ENCODE results near the gene PPP6R2. TPM values are rescaled to one million over a fixed set of nuclear protein-coding genes. Genes with fewer than 3 reads are reported as not detected.
A peak's percentile ranks its signal among the peaks of the same experiment; 100 is the strongest.

PPP6R2 gene
- total and polyA plus RNA-seq, 2 donors (not counting 1 experiment from before 2014, with no cell fraction given): 19.7 to 44.4 TPM

- H3K27ac ChIP-seq (ENCODE audit: insufficient read depth, low read length): peak within 1 kb of the TSS; percentile 71
- H3K4me3 ChIP-seq (replicated peaks in 1 of 4; ENCODE audit: control extremely low read depth in 1 of 4, insufficient read depth in 1 of 4, low read depth in 3 of 4, low read length in 4 of 4): peak within 1 kb of the TSS; percentile 63 to 73 (median 72)
- no peaks in the 10 kb centered on the region for H3K9me3 ChIP-seq (ENCODE audit: control insufficient read depth, insufficient read depth, low read depth, low read length)
- H3K4me2 ChIP-seq (ENCODE audit: extremely low read depth, insufficient read depth, low read length): peak within 1 kb of the TSS; percentile 96
- H3K4me1 ChIP-seq (ENCODE audit: control insufficient read depth, extremely low read depth, insufficient read depth, low read length): peaks cover 13% of the 10 kb centered on the region
- TF ChIP-seq EZH2 (IDR thresholded peaks at IDR 0.05; ENCODE audit: low read length, missing control alignments): no peak
- no peak for TF ChIP-seq CTCF (conservative IDR thresholded peaks at IDR 0.05 in 1 of 2, IDR thresholded peaks at IDR 0.05 in 1 of 2; ENCODE audit: low read depth in 1 of 2, low read length in 2 of 2)
- peaks cover 2% of the 10 kb centered on the region for H3K36me3 ChIP-seq (ENCODE audit: control insufficient read depth, insufficient read depth, low read length)
- peak; percentile 80 to 86 for DNase-seq (ENCODE audit: low read depth in 2 of 2)
- peak within 1 kb of the TSS; percentile 71 for H3K9ac ChIP-seq (ENCODE audit: insufficient read depth, low read length)
- H3K27me3 ChIP-seq (ENCODE audit: control insufficient read depth, insufficient read depth, low read length): peaks cover 3% of the 10 kb centered on the region
- peak within 1 kb of the TSS; percentile 67 for H2AFZ ChIP-seq (ENCODE audit: low read length)
- peaks cover 42% of the 10 kb centered on the region for H3K79me2 ChIP-seq (ENCODE audit: control insufficient read depth, insufficient read depth, low read length)
- H4K20me1 ChIP-seq (ENCODE audit: control insufficient read depth, extremely low read depth, insufficient read depth, low read length): peaks cover 3% of the 10 kb centered on the region
Observed at GRCh38 chr22:50474710-50475651, 131.9 kb downstream of the PPP6R2 start, which contains the start of gene SBF1. Gene SBF1 (minus strand): TSS chr22:50475035. CDS start chr22:50474840, 195 bp downstream.

- H3K9ac ChIP-seq (ENCODE audit: insufficient read depth, low read length): no peak overlapping the region
- H4K20me1 ChIP-seq (ENCODE audit: control insufficient read depth, extremely low read depth, insufficient read depth, low read length): peaks cover 3% of the 10 kb centered on the region
- H3K36me3 ChIP-seq (ENCODE audit: control insufficient read depth, insufficient read depth, low read length): peaks cover 2% of the 10 kb centered on the region
- peaks cover 12% of the 10 kb centered on the region for H3K4me1 ChIP-seq (ENCODE audit: control insufficient read depth, extremely low read depth, insufficient read depth, low read length)
- peaks cover 8% of the 10 kb centered on the region for H3K27me3 ChIP-seq (ENCODE audit: control insufficient read depth, insufficient read depth, low read length)
- peak overlapping the region in 1 of 4 experiments; percentile 61 for H3K4me3 ChIP-seq (replicated peaks in 1 of 4; ENCODE audit: control extremely low read depth in 1 of 4, insufficient read depth in 1 of 4, low read depth in 3 of 4, low read length in 4 of 4)
- peak overlapping the region; percentile 23 for H3K27ac ChIP-seq (ENCODE audit: insufficient read depth, low read length)
- no peaks in the 10 kb centered on the region for H3K9me3 ChIP-seq (ENCODE audit: control insufficient read depth, insufficient read depth, low read depth, low read length)
- no peak for TF ChIP-seq CTCF (conservative IDR thresholded peaks at IDR 0.05 in 1 of 2, IDR thresholded peaks at IDR 0.05 in 1 of 2; ENCODE audit: low read depth in 1 of 2, low read length in 2 of 2)
- DNase-seq (ENCODE audit: low read depth in 2 of 2): no peak
- peak overlapping the region; percentile 92 for H3K4me2 ChIP-seq (ENCODE audit: extremely low read depth, insufficient read depth, low read length)
- peaks cover 36% of the 10 kb centered on the region for H3K79me2 ChIP-seq (ENCODE audit: control insufficient read depth, insufficient read depth, low read length)
- peak overlapping the region; percentile 67 for H2AFZ ChIP-seq (ENCODE audit: low read length)
Observed at GRCh38 chr22:50475652-50476002, 132.5 kb downstream of the PPP6R2 start.

GRCh38 chr22:50476868-50477267 lies 133.7 kb downstream of the PPP6R2 start:
- Histone ChIP-seq H2AFZ (ENCODE audit: low read length) (no peak overlapping the region), H3K9me3 (ENCODE audit: control insufficient read depth, insufficient read depth, low read depth, low read length) (no peaks in the 10 kb centered on the region)
- DNase-seq (ENCODE audit: low read depth in 2 of 2): no peak

More at GRCh38 chr22:50476868-50477267, 133.7 kb downstream of the PPP6R2 start:
- no peak overlapping the region for H3K9ac ChIP-seq (ENCODE audit: insufficient read depth, low read length)
- H3K4me1 ChIP-seq (ENCODE audit: control insufficient read depth, extremely low read depth, insufficient read depth, low read length): peaks cover 12% of the 10 kb centered on the region
- no peak overlapping the region for H3K27ac ChIP-seq (ENCODE audit: insufficient read depth, low read length)
- H3K4me2 ChIP-seq (ENCODE audit: extremely low read depth, insufficient read depth, low read length): no peak overlapping the region
- peaks cover 16% of the 10 kb centered on the region for H3K27me3 ChIP-seq (ENCODE audit: control insufficient read depth, insufficient read depth, low read length)
- TF ChIP-seq EZH2 (IDR thresholded peaks at IDR 0.05; ENCODE audit: low read length, missing control alignments) (no peak), CTCF (conservative IDR thresholded peaks at IDR 0.05 in 1 of 2, IDR thresholded peaks at IDR 0.05 in 1 of 2; ENCODE audit: low read depth in 1 of 2, low read length in 2 of 2) (no peak)
- no peak overlapping the region for H3K4me3 ChIP-seq (replicated peaks in 1 of 4; ENCODE audit: control extremely low read depth in 1 of 4, insufficient read depth in 1 of 4, low read depth in 3 of 4, low read length in 4 of 4)
- H4K20me1 ChIP-seq (ENCODE audit: control insufficient read depth, extremely low read depth, insufficient read depth, low read length): peaks cover 3% of the 10 kb centered on the region
- peaks cover 2% of the 10 kb centered on the region for H3K36me3 ChIP-seq (ENCODE audit: control insufficient read depth, insufficient read depth, low read length)
- peaks cover 23% of the 10 kb centered on the region for H3K79me2 ChIP-seq (ENCODE audit: control insufficient read depth, insufficient read depth, low read length)
